ENCODE data around the gene TIAM1. TPM values are rescaled to one million over a fixed set of nuclear protein-coding genes. Genes with fewer than 3 reads are reported as not detected.

The TIAM1 gene
- total RNA-seq, 1 donor from 2014 or later = 8.4 TPM

- H3K4me3 ChIP-seq (ENCODE audit: low read depth, low read length) = no peak overlapping the region
- H3K36me3 ChIP-seq (ENCODE audit: control insufficient read depth, insufficient read depth, low read length) = no peaks in the 10 kb centered on the region
- FAIRE-seq (no peak), DNase-seq (ENCODE audit: low read depth) (no peak)
- TF ChIP-seq CTCF (IDR thresholded peaks at IDR 0.05; ENCODE audit: insufficient read depth, low read length, severe bottlenecking) = no peak
- no peaks in the 10 kb centered on the region for H3K27me3 ChIP-seq (ENCODE audit: control insufficient read depth, insufficient read depth, low read length)
Observed at GRCh38 chr21:31376301-31376700, 32.2 kb upstream of the TIAM1 start.

- no peak overlapping the region for H3K4me3 ChIP-seq (ENCODE audit: low read depth, low read length)
- DNase-seq (ENCODE audit: low read depth) (peak; percentile 14), FAIRE-seq (peak; percentile 47)
- H3K27me3 ChIP-seq (ENCODE audit: control insufficient read depth, insufficient read depth, low read length) = no peaks in the 10 kb centered on the region
- TF ChIP-seq CTCF (IDR thresholded peaks at IDR 0.05; ENCODE audit: insufficient read depth, low read length, severe bottlenecking) = no peak
- H3K36me3 ChIP-seq (ENCODE audit: control insufficient read depth, insufficient read depth, low read length) = no peaks in the 10 kb centered on the region
Observed at GRCh38 chr21:31374395-31374794, 30.3 kb upstream of the TIAM1 start.

DNA sequence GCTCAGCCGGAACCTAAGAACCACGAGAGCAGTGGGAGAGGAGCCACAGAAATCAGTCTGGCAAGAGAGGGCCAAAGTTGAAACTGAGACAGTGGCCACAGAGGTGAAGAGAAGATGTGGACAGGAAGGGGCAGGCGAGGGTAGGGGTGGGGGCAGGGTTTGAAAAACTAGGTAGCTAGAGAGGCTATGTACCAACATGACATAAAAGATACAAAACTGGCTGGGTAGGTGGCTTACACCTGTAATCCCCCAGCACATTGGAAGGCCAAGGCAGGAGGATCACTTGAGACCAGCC lies 28.4 kb upstream of the TIAM1 start:
- Histone ChIP-seq H3K4me3 (ENCODE audit: low read depth, low read length) (no peak overlapping the region), H3K36me3 (ENCODE audit: control insufficient read depth, insufficient read depth, low read length) (no peaks in the 10 kb centered on the region), H3K27me3 (ENCODE audit: control insufficient read depth, insufficient read depth, low read length) (no peaks in the 10 kb centered on the region)
- TF ChIP-seq CTCF (IDR thresholded peaks at IDR 0.05; ENCODE audit: insufficient read depth, low read length, severe bottlenecking) = no peak
- DNase-seq (ENCODE audit: low read depth) (no peak), FAIRE-seq (no peak)

- Histone ChIP-seq H3K36me3 (ENCODE audit: control insufficient read depth, insufficient read depth, low read length) (no peaks in the 10 kb centered on the region), H3K4me3 (ENCODE audit: low read depth, low read length) (no peak overlapping the region), H3K27me3 (ENCODE audit: control insufficient read depth, insufficient read depth, low read length) (no peaks in the 10 kb centered on the region)
- FAIRE-seq (no peak), DNase-seq (ENCODE audit: low read depth) (peak; percentile 54)
- no peak for TF ChIP-seq CTCF (IDR thresholded peaks at IDR 0.05; ENCODE audit: insufficient read depth, low read length, severe bottlenecking)
Observed at GRCh38 chr21:31371715-31372470, 27.8 kb upstream of the TIAM1 start.

- Histone ChIP-seq H3K4me3 (ENCODE audit: low read depth, low read length) (no peak overlapping the region), H3K36me3 (ENCODE audit: control insufficient read depth, insufficient read depth, low read length) (no peaks in the 10 kb centered on the region), H3K27me3 (ENCODE audit: control insufficient read depth, insufficient read depth, low read length) (no peaks in the 10 kb centered on the region)
- no peak for DNase-seq (ENCODE audit: low read depth)
- FAIRE-seq = no peak
- no peak for TF ChIP-seq CTCF (IDR thresholded peaks at IDR 0.05; ENCODE audit: insufficient read depth, low read length, severe bottlenecking)
Observed at GRCh38 chr21:31370893-31371544, 27.0 kb upstream of the TIAM1 start.

Data from bronchial epithelial cell (primary cell).